HG03575 (cell line): ENCODE data around the gene CCDC70.

ENCODE experiments used
- ATAC-seq: cut with Tn5 transposase; IDR thresholded peaks from one replicate; pipeline ENCODE4 v1.9.1; 2021; ENCODE audit not compliant: unreplicated experiment, insufficient number of reproducible peaks, low FRiP score; ENCODE audit errors: extremely low read depth

The CCDC70 gene

GRCh38 chr13:51849145-51850101 is 12.3 kb upstream of the CCDC70 start:
- ATAC-seq, result no peak

DNA sequence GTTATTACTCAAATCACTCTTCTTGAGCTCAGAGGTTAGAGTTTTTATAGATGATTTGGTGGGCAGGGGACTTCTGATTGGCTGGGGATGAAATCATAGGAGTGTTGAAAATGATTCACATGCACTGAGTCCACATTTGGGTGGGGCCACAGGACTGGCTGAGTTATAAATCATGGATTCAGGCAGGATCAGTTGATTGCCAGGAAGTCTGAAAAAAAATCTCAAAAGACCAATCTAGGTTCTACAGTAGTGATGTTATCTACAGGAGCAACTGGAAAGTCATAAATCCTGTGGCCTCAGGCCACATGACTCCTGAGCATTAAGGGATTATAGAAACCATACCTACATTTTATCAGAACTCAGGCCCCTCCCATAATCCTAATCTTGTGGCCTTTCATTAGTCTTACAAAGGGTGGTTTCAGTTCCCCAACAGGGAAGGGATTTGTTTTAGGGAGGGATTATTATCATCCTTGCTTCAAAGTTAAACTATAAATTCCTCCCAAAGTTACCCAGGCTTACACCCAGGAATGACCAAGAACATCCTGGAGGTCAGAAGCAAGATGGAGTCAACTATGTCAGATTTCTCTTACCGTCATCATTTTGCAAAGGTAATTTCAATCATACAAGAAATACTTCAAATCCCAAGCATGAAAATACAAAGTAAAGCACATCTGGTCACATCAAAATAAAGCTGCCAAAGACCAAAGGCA is 5.6 kb upstream of the CCDC70 start:
- no peak for ATAC-seq

DNA sequence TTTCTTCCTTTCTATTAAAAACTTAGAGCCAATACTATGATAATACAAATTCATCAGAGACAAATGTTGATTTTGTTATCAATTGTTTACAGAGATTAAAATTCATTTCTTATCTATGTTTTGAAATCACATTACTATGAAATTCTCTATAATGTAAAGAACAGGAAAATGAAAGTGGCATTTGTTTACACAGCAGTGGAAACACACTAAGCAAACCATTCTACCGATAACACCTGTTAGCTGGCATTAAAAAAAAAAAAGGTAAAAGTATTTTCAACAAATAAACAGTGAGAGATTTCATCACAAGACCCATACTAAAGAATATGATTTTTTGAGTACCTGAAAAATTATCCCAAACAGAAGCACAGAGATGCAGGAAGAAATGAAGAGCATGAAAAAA is 4.8 kb upstream of the CCDC70 start:
- ATAC-seq, result no peak

DNA sequence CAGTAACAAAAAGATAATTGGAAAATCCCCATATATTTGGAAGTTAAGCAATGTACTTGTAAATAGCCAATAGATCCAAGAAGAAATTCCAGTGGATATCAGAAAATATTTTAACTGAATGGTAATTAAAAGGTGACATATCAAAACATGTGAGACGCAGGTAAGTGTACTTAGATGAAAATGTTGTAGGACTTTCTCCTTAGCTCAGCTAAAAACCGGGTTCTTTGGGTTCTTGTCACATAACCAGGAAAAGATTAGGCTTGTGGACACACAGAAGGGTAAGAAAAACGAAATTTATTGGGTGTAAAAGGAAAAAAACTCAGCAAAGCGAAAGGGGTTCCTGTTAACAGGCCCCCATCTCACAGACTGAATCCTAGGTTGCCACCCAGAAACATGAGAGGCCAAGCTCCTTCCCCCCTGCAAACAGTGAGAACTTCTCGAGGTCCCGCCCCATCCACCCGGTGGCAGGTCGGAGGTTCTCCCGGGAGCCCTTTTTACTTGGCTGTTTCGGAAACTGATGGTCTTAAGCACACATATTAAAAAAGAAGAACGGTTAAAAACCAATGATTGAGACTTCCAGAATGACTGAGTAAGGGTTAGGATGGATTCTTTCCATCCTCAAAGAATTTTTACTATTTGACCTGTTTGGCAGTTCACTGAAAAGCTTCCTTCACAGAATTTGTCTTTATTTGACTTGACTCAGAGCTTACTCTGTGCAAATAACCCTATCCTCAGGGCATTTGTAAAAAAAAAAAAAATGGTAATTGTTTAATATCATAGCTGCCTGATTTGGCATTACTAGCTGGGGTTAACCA is 3.1 kb upstream of the CCDC70 start:
- no peak for ATAC-seq

DNA sequence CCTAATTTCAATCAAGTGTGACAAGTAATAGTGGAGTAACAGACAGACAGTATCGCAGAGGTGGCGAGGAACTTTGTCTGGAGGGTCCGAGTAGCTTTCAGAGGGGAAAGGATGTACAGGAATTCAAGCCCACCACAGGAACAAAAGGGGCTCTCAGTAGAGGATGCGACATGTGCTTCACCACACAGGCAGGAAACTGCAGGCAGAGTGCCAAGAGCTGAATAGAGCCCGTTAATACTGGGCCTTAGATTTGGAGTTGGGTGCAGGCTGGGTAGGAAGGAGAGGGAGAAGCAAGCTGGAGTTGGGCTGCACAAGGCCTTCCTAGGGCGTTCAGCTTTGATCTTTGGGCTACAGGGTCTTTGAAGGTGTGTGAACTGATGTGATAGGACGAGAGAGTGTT is 1.2 kb downstream of the CCDC70 start:
- ATAC-seq, result no peak

- ATAC-seq, result no peak
These were observed 4.1 kb downstream of the CCDC70 start for GRCh38 chr13:51865838-51866237.

DNA sequence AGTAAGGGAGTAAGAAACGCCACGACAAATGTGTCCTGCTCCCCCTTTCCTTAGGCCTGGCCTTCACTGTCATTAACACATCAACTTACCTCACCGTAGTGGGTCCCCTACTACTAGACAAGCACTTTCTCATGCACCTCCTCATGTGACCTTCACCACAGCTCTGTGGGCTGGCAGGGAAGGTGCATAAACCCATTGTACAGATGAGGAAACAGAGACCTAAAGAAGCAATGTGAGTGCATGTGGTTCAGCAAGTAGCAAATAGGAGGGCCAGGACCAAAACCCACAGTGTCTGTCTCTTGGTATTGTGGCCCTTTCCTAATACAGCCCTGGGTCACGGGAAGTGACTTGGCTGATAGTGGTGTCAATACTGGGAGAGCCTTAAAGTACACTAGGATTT is 5.3 kb downstream of the CCDC70 start:
- ATAC-seq, result no peak

- no peak for ATAC-seq
These were observed 8.1 kb downstream of the CCDC70 start for GRCh38 chr13:51869916-51870315.

DNA sequence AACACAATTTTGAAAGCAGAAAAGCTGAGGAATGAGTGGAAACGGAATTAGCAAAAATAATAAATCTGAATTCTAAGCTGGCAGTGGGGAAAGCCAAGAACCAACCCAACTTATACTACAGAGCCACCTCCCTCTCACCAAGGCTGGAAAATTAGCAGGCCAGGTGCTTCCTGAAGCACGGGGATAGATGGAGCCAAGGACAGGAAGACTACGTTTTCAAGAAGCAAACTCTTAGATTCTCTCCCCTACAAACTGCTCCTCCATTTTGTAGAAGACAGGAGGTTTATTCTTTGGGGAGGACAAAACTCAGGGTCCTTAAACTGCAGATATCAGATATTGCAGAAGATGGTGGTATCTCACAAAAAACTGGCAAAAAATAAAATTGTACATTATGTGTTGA is 8.8 kb downstream of the CCDC70 start:
- ATAC-seq, result no peak

DNA sequence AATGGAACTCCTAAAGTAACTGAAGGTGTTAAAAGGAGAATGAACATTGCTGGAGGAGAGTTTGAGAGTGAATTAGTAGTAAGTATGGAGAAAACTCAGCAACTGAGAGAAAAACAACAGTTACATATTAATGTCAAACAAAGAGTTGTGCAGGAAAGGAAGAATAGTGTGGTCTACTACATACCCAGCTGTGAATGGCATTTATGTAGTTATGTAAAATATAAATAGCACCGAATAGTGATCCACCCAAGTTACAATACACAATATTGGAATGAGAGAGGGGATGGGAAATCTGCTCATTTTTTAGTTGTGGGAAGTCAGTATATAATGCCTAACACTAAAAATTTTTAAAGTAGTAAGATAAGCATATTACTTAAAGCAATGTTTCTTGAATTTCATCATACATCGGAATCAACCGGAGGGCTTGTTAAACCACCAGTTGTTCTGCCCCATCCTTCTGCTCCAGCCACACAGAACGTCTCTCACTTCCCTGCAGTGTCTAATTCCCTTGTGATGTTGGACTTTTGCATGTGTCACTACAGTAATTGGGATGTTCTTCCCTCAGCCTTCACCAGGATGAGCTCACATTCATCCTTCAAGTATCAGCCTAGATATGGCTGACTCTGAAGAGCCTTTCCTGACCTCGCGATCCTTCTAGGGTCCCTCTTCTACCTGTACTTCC is 11.5 kb downstream of the CCDC70 start:
- ATAC-seq, result no peak

GRCh38 chr13:51873837-51874236 is 12.1 kb downstream of the CCDC70 start:
- ATAC-seq, result no peak

DNA sequence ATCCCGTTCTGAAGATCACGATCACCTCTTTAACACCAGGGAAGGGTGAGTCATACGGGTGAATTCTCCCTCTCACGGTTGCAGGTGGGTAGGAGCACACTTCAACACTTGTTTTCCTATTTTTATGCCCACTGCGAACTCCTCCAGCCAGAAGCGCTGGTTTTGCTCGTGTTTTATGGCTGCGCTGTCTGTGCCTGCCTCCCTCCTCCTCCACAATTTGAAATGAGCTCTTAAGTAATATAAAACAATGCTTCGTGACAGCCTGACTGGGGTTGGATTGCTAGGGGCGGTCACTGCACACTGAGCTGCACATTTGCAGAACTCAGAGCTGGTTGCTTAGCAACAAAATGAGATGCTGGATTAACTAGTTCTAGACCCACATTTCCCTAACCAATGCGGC is 12.9 kb downstream of the CCDC70 start:
- no peak for ATAC-seq

DNA sequence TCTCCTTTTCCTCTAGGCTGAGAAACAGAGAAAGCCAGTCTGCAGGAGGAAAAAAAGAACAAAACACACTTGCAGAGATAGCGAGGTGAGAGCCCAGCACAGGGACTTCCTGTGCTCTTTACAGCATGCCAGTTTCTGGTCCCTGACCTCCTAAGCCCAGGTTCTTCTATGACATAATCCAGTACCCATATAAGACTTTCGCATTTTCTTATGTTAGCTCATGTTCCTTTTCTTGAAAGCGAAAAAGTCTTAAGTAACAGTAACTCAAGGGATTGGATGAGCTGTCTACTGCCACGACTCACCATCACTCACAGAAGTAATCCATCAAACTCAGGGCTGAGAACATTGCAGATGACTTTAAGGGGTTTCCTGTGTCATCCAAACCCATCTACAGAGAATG is 17.4 kb downstream of the CCDC70 start:
- ATAC-seq, result no peak

DNA sequence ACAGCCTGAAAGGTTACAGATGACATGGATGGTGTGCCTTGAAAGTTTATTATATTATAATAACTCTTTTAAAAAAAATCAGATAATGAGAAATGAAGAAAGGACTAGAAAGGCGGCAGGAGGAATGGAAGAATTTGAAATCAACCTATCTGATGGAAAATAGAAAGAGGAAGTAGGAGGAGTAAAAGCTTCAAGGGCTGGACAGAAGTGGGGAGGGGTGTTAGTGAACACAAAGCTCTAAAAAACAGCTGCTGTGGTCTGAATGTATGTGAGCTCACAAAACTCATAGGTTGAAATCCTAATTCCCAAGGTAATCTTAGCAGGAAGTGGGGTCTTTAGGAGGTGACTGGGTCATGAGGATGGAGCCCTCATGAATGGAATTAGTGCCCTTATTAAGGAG is 19.5 kb downstream of the CCDC70 start:
- ATAC-seq, result no peak

- no peak for ATAC-seq
These were observed 20.9 kb downstream of the CCDC70 start for GRCh38 chr13:51882570-51883225.

DNA sequence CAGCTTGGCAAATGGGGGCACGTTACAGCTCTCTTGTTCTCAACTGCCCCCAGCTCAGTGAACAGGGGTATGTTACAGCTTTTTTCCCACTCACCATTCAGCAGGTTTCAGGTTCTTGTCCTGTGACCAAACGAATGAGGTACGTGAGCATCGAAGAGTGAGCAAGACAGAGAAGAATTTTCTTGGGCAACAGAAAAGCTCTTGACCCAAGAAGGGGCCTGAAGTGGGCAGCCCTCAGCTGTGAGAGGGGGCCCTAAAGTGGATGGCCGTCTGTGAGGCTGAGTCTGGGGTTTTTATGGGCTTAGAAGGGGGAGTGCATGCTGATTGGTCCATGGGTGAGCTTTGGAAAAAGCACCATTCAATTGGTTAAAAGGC is 21.4 kb downstream of the CCDC70 start:
- no peak for ATAC-seq

- ATAC-seq, result no peak
These were observed 23.9 kb downstream of the CCDC70 start for GRCh38 chr13:51885651-51886050.

DNA sequence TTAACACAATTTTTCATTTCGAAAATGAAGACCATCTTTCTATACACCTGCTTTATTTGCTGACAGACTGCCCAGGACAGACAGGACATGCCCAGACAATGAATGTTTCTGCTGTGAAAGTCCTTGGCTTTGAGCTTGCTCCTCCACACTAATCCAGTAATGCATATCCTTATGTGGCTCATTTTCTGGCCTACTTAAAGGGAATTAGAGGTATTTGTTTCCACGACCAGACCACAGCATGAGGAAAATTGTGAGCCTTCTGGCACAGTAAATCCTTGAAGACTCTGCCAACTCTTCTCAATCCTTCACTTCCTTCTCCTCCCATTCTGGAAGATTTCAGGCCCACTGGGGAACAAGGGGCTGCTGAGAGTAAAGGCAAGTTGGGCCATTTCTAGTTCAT is 25.7 kb downstream of the CCDC70 start:
- no peak for ATAC-seq

- ATAC-seq, result no peak
These were observed 30.9 kb downstream of the CCDC70 start for GRCh38 chr13:51892657-51893056.
